ENCODE measurements around the gene SEMA3A. TPM values are rescaled to one million over a fixed set of nuclear protein-coding genes. Genes with fewer than 3 reads are reported as not detected.
A peak's percentile ranks its signal among the peaks of the same experiment; 100 is the strongest.
"Not testable (repeated sequence)": the region's sequence is repeated elsewhere in the genome, so short reads cannot be mapped to it uniquely, and the experiment has no call there.

The SEMA3A gene
- total RNA-seq, 1 experiment from 2014 or later: 14.2 TPM

- Histone ChIP-seq H3K27ac (ENCODE audit: low read depth, low read length) (no peak overlapping the region), H3K4me3 (replicated peaks in 1 of 2; ENCODE audit: low read depth in 1 of 2, low read length in 2 of 2) (no peak overlapping the region), H3K9ac (ENCODE audit: low read length) (no peak overlapping the region), H3K9me2 (ENCODE audit: insufficient read depth) (no peaks in the 10 kb centered on the region), H3K9me3 (ENCODE audit: control insufficient read depth in 1 of 2, insufficient read depth in 1 of 2, low read depth in 1 of 2, low read length in 2 of 2) (no peaks in the 10 kb centered on the region), H3K4me2 (ENCODE audit: low read length) (peak overlapping the region; percentile 33), H3K27me3 (ENCODE audit: insufficient read depth, low read length) (no peaks in the 10 kb centered on the region), H3K79me2 (ENCODE audit: insufficient read depth, low read length) (no peaks in the 10 kb centered on the region), H4K20me1 (ENCODE audit: insufficient read depth) (no peaks in the 10 kb centered on the region), H3K4me1 (ENCODE audit: control insufficient read depth in 1 of 2, insufficient read depth in 2 of 2, low read length in 2 of 2) (peaks cover 9 to 20% of the 10 kb centered on the region in 2 experiments), H3K36me3 (ENCODE audit: control insufficient read depth in 1 of 2, insufficient read depth in 2 of 2, low read length in 2 of 2) (no peaks in the 10 kb centered on the region), H2AFZ (ENCODE audit: low read depth, low read length, poor library complexity, severe bottlenecking) (peak overlapping the region; percentile 24)
- intact Hi-C loops (cut with micrococcal nuclease): no loop called here
- ChIA-PET RAD21 (ENCODE audit: low non-redundant PET in 1 of 2, low total read pairs in 2 of 2, uncharacterized antibody in 2 of 2, unreplicated experiment in 2 of 2) (no interaction called here), CTCF (no interaction called here), POLR2A (no interaction called here)
- ATAC-seq: no peak
- TF ChIP-seq, protein P1, sequence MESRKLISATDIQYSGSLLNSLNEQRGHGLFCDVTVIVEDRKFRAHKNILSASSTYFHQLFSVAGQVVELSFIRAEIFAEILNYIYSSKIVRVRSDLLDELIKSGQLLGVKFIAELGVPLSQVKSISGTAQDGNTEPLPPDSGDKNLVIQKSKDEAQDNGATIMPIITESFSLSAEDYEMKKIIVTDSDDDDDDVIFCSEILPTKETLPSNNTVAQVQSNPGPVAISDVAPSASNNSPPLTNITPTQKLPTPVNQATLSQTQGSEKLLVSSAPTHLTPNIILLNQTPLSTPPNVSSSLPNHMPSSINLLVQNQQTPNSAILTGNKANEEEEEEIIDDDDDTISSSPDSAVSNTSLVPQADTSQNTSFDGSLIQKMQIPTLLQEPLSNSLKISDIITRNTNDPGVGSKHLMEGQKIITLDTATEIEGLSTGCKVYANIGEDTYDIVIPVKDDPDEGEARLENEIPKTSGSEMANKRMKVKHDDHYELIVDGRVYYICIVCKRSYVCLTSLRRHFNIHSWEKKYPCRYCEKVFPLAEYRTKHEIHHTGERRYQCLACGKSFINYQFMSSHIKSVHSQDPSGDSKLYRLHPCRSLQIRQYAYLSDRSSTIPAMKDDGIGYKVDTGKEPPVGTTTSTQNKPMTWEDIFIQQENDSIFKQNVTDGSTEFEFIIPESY (IDR thresholded peaks at IDR 0.05; ENCODE audit: extremely low read depth, insufficient replicate concordance, low read length): no peak
- TF ChIP-seq SP1 (IDR thresholded peaks at IDR 0.05; ENCODE audit: low read depth) (peak; percentile 36; the same call in 1 of the 2 replicates), EZH2 (IDR thresholded peaks at IDR 0.05) (no peak), ELF1 (IDR thresholded peaks at IDR 0.05; ENCODE audit: borderline replicate concordance, low read depth) (no peak), CEBPB (IDR thresholded peaks at IDR 0.05; ENCODE audit: low read depth) (0 out of 2 replicates have a peak, but pooled peaks have one; percentile 24), FOSL1 (IDR thresholded peaks at IDR 0.05; ENCODE audit: low read depth) (no peak), ZFX (IDR thresholded peaks at IDR 0.05) (no peak), CBX3 (IDR thresholded peaks at IDR 0.05; ENCODE audit: low read depth) (no peak), EGR1 (IDR thresholded peaks at IDR 0.05; ENCODE audit: low read depth) (no peak), POLR2AphosphoS5 (IDR thresholded peaks at IDR 0.05; ENCODE audit: low read depth, low read length) (no peak), POLR2A (IDR thresholded peaks at IDR 0.05; ENCODE audit: borderline replicate concordance, extremely low read depth, insufficient read depth, insufficient read length) (no peak), MAX (IDR thresholded peaks at IDR 0.05) (no peak), REST (IDR thresholded peaks at IDR 0.05; ENCODE audit: low read depth) (no peak), YY1 (IDR thresholded peaks at IDR 0.05; ENCODE audit: extremely low read depth, insufficient replicate concordance, low read depth, low read length) (no peak)
- no peak for DNase-seq (ENCODE audit: low read depth, low spot score)
- no TSS peak for BruUV-seq (replicated peaks)
Observed at GRCh38 chr7:84055904-84056605, 138.5 kb downstream of the SEMA3A start.

- H3K9me2 ChIP-seq (ENCODE audit: insufficient read depth); RAD21 ChIA-PET (ENCODE audit: low non-redundant PET in 1 of 2, low total read pairs in 2 of 2, uncharacterized antibody in 2 of 2, unreplicated experiment in 2 of 2); H4K20me1 ChIP-seq (ENCODE audit: insufficient read depth); H3K4me2 ChIP-seq (ENCODE audit: low read length); H3K9me3 ChIP-seq (ENCODE audit: control insufficient read depth in 1 of 2, insufficient read depth in 1 of 2, low read depth in 1 of 2, low read length in 2 of 2); ATAC-seq; H3K4me3 ChIP-seq (replicated peaks in 1 of 2; ENCODE audit: low read depth in 1 of 2, low read length in 2 of 2); H2AFZ ChIP-seq (ENCODE audit: low read depth, low read length, poor library complexity, severe bottlenecking); DNase-seq (ENCODE audit: low read depth, low spot score); H3K27me3 ChIP-seq (ENCODE audit: insufficient read depth, low read length); POLR2A ChIA-PET; BruUV-seq (replicated peaks); H3K36me3 ChIP-seq (ENCODE audit: control insufficient read depth in 1 of 2, insufficient read depth in 2 of 2, low read length in 2 of 2); H3K9ac ChIP-seq (ENCODE audit: low read length); CTCF ChIA-PET; H3K79me2 ChIP-seq (ENCODE audit: insufficient read depth, low read length); H3K27ac ChIP-seq (ENCODE audit: low read depth, low read length); intact Hi-C loops (cut with micrococcal nuclease): not testable (repeated sequence)
- peaks cover 7 to 11% of the 10 kb centered on the region in 2 experiments for H3K4me1 ChIP-seq (ENCODE audit: control insufficient read depth in 1 of 2, insufficient read depth in 2 of 2, low read length in 2 of 2)
Observed at GRCh38 chr7:84055199-84055598, 139.4 kb downstream of the SEMA3A start.
